Kidney epithelial cell (primary cell): ENCODE data around the gene DCAF5. TPM values are rescaled to one million over a fixed set of nuclear protein-coding genes. Genes with fewer than 3 reads are reported as not detected.

ENCODE experiments used
- DNase-seq: peaks from one replicate; pipeline ENCODE4 v3.0.0-alpha.2; 2010; ENCODE audit warnings: low read depth
- H3K27me3 ChIP-seq: 2 replicates; pipeline ENCODE4 v1.6.0; 2011; ENCODE audit warnings: low read length; ENCODE audit not compliant: control insufficient read depth, insufficient read depth
- H3K36me3 ChIP-seq: 2 replicates; pipeline ENCODE4 v1.5.1; 2011; ENCODE audit warnings: low read length; ENCODE audit not compliant: control insufficient read depth, insufficient read depth
- H3K4me3 ChIP-seq: 2 replicates; pipeline ENCODE4 v1.5.1; 2011; ENCODE audit warnings: low read depth, mild to moderate bottlenecking, control low read depth, low read length
- CTCF ChIP-seq: IDR thresholded peaks from 2 replicates; pipeline ENCODE4 v1.5.1; 2011; ENCODE audit warnings: mild to moderate bottlenecking, moderate library complexity, low read length, control low read depth, inconsistent platforms; ENCODE audit not compliant: insufficient read depth, poor library complexity, severe bottlenecking
- total RNA-seq: library from RNA; depleted of rRNA; stranded (reverse); fragments of >200 nt; gene quantifications from 2 replicates; pipeline ENCODE4 v1.2.3, GENCODE V29; 2015

The DCAF5 gene
- total RNA-seq, 1 donor from 2014 or later: 23.6 TPM

GRCh38 chr14:69139743-69140142 lies 13.2 kb downstream of the DCAF5 start:
- H3K36me3 ChIP-seq: no peaks in the 10 kb centered on the region
- H3K4me3 ChIP-seq: no peak overlapping the region
- no peak for DNase-seq
- no peaks in the 10 kb centered on the region for H3K27me3 ChIP-seq
- no peak for TF ChIP-seq CTCF

GRCh38 chr14:69137843-69138535 lies 14.9 kb downstream of the DCAF5 start:
- Histone ChIP-seq H3K27me3 (no peaks in the 10 kb centered on the region), H3K36me3 (no peaks in the 10 kb centered on the region), H3K4me3 (no peak overlapping the region)
- no peak for DNase-seq
- TF ChIP-seq CTCF: no peak

GRCh38 chr14:69137416-69137815 lies 15.5 kb downstream of the DCAF5 start:
- no peaks in the 10 kb centered on the region for H3K36me3 ChIP-seq
- TF ChIP-seq CTCF: no peak
- no peak overlapping the region for H3K4me3 ChIP-seq
- no peak for DNase-seq
- H3K27me3 ChIP-seq: no peaks in the 10 kb centered on the region

- H3K4me3 ChIP-seq: no peak overlapping the region
- no peak for DNase-seq
- no peaks in the 10 kb centered on the region for H3K27me3 ChIP-seq
- no peak for TF ChIP-seq CTCF
- no peaks in the 10 kb centered on the region for H3K36me3 ChIP-seq
These were observed 17.8 kb downstream of the DCAF5 start for GRCh38 chr14:69135133-69135532.

GRCh38 chr14:69133206-69134125 lies 19.5 kb downstream of the DCAF5 start:
- H3K36me3 ChIP-seq: no peaks in the 10 kb centered on the region
- no peaks in the 10 kb centered on the region for H3K27me3 ChIP-seq
- no peak for DNase-seq
- no peak overlapping the region for H3K4me3 ChIP-seq
- TF ChIP-seq CTCF: no peak
